HL-60 (cell line): Measurements from ENCODE around the gene AOC3.

ENCODE experiments used
- DNase-seq, 2 experiments: peaks; one replicate each; pipeline ENCODE4 v3.0.0-alpha.2; 2010 to 2020; ENCODE audit warnings: low read depth in 1 of 2, low spot score in 1 of 2
- H3K27ac ChIP-seq: fragments of 250-450 bp; sonication (Bioruptor Pico); replicated peaks from 2 replicates; pipeline ENCODE4 v1.5.1; 2020; ENCODE audit warnings: mild to moderate bottlenecking, moderate library complexity
- H3K27me3 ChIP-seq: fragments of 250-450 bp; sonication (Bioruptor Pico); 2 replicates; pipeline ENCODE4 v1.5.1; 2021; ENCODE audit warnings: mild to moderate bottlenecking, moderate library complexity; ENCODE audit not compliant: insufficient read depth, poor library complexity, severe bottlenecking
- H3K4me3 ChIP-seq: replicated peaks from 2 replicates; pipeline ENCODE4 v1.5.1; 2011; ENCODE audit warnings: mild to moderate bottlenecking, control low read depth, low read length; ENCODE audit not compliant: insufficient read depth
- GABPA ChIP-seq: IDR thresholded peaks from 2 replicates; pipeline ENCODE4 v1.6.1; 2012; ENCODE audit warnings: low read depth
- POLR2AphosphoS5 ChIP-seq: IDR thresholded peaks from 2 replicates; pipeline ENCODE4 v1.6.1; 2012; ENCODE audit warnings: low read depth
- SPI1 ChIP-seq: IDR thresholded peaks from 2 replicates; pipeline ENCODE4 v1.6.1; 2012; ENCODE audit warnings: low read depth, mild to moderate bottlenecking, borderline replicate concordance
- TF ChIP-seq, protein P1 (sequence below): IDR thresholded peaks from 2 replicates; pipeline ENCODE4 v1.6.1; 2012; ENCODE audit warnings: low read depth; ENCODE audit not compliant: insufficient replicate concordance
- TF ChIP-seq, protein P2 (sequence below): IDR thresholded peaks from one replicate; pipeline ENCODE4 v1.5.1; 2011; ENCODE audit warnings: low read length, control low read depth, inconsistent platforms; ENCODE audit not compliant: insufficient read depth

The AOC3 gene

DNA sequence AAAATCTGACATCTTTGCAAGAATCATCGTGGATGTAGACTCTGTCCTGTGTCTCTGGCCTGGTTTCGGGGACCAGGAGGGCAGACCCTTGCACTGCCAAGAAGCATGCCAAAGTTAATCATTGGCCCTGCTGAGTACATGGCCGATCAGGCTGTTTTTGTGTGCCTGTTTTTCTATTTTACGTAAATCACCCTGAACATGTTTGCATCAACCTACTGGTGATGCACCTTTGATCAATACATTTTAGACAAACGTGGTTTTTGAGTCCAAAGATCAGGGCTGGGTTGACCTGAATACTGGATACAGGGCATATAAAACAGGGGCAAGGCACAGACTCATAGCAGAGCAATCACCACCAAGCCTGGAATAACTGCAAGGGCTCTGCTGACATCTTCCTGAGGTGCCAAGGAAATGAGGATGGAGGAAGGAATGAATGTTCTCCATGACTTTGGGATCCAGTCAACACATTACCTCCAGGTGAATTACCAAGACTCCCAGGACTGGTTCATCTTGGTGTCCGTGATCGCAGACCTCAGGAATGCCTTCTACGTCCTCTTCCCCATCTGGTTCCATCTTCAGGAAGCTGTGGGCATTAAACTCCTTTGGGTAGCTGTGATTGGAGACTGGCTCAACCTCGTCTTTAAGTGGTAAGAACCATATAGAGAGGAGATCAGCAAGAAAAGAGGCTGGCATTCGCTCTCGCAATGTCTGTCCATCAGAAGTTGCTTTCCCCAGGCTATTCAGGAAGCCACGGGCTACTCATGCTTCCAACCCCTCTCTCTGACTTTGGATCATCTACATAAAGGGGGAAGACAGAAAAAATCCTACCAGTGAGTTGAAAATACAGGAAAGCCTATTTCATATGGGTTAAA lies 49.7 kb downstream of the AOC3 start, which contains the start of gene G6PC1:
Gene G6PC1, plus strand, starts transcription at position 340 of the 872 bp plus-strand sequence. Its CDS starts 78 bp downstream, at position 418.
- DNase-seq, result no peak
- Histone ChIP-seq H3K4me3 (no peak within 1 kb of the TSS), H3K27ac (no peak within 1 kb of the TSS), H3K27me3 (no peaks in the 10 kb centered on the region)
- TF ChIP-seq, protein P1, sequence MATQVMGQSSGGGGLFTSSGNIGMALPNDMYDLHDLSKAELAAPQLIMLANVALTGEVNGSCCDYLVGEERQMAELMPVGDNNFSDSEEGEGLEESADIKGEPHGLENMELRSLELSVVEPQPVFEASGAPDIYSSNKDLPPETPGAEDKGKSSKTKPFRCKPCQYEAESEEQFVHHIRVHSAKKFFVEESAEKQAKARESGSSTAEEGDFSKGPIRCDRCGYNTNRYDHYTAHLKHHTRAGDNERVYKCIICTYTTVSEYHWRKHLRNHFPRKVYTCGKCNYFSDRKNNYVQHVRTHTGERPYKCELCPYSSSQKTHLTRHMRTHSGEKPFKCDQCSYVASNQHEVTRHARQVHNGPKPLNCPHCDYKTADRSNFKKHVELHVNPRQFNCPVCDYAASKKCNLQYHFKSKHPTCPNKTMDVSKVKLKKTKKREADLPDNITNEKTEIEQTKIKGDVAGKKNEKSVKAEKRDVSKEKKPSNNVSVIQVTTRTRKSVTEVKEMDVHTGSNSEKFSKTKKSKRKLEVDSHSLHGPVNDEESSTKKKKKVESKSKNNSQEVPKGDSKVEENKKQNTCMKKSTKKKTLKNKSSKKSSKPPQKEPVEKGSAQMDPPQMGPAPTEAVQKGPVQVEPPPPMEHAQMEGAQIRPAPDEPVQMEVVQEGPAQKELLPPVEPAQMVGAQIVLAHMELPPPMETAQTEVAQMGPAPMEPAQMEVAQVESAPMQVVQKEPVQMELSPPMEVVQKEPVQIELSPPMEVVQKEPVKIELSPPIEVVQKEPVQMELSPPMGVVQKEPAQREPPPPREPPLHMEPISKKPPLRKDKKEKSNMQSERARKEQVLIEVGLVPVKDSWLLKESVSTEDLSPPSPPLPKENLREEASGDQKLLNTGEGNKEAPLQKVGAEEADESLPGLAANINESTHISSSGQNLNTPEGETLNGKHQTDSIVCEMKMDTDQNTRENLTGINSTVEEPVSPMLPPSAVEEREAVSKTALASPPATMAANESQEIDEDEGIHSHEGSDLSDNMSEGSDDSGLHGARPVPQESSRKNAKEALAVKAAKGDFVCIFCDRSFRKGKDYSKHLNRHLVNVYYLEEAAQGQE, result no peak
- TF ChIP-seq GABPA (no peak), SPI1 (no peak), POLR2AphosphoS5 (no peak)
- TF ChIP-seq, protein P2, sequence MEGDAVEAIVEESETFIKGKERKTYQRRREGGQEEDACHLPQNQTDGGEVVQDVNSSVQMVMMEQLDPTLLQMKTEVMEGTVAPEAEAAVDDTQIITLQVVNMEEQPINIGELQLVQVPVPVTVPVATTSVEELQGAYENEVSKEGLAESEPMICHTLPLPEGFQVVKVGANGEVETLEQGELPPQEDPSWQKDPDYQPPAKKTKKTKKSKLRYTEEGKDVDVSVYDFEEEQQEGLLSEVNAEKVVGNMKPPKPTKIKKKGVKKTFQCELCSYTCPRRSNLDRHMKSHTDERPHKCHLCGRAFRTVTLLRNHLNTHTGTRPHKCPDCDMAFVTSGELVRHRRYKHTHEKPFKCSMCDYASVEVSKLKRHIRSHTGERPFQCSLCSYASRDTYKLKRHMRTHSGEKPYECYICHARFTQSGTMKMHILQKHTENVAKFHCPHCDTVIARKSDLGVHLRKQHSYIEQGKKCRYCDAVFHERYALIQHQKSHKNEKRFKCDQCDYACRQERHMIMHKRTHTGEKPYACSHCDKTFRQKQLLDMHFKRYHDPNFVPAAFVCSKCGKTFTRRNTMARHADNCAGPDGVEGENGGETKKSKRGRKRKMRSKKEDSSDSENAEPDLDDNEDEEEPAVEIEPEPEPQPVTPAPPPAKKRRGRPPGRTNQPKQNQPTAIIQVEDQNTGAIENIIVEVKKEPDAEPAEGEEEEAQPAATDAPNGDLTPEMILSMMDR, result no peak

DNA sequence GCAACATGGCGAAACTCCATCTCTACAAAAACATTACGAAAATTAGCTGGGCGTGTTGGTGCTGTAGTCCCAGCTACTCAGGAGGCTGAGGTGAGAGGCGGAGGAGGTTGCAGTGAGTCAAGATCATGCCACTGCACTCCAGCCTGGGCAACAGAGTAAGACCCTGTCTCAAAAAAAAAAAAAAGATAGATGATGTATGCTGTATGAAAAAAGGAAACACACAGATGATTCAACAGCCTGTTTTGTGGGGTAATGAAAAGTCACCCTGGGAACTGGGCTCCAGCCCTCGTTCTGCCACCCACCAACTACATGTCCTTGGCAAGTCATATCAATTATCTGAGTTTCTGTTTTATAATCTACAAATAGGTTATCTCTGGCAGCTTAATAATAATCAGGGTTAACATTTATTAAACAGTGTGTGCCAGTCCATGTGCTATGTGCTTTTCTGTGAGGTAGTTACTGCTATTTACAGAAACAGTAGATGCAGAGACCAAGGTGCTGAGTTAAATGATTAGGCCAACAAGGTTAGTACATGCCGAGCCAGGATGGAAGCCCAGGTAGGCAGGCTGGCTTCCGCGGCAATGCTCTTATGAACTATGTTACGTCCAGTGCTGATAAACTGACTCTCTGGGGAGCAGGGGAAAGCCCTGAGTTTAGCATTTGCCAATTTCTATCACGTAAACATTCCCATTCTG lies 50.7 kb downstream of the AOC3 start:
- Histone ChIP-seq H3K27ac (no peak overlapping the region), H3K4me3 (no peak overlapping the region), H3K27me3 (no peaks in the 10 kb centered on the region)
- TF ChIP-seq GABPA (no peak), POLR2AphosphoS5 (no peak), SPI1 (no peak)
- TF ChIP-seq, protein P1, result no peak
- TF ChIP-seq, protein P2, result no peak
- DNase-seq, result no peak

DNA sequence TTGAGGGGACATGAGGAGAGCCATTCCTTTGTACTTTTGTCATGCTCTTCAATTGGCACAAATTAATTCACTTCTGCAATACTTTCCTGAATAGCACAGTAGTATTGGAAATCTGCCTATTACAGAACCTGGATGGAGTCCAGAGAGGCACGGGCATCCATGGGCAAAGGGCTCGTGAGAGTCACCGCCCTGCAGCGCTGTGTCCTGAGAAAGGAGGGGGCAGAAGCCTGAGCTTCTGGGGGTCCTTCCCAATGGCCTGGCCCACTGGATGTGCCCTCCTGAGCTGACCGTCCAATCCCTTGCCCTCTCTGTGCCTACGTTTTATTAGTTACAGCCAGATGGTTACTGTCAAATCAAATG lies 53.1 kb downstream of the AOC3 start:
- TF ChIP-seq SPI1, result no peak
- no peak for TF ChIP-seq GABPA
- TF ChIP-seq, protein P1, result no peak
- TF ChIP-seq, protein P2, result no peak
- no peak for TF ChIP-seq POLR2AphosphoS5
- Histone ChIP-seq H3K4me3 (no peak overlapping the region), H3K27ac (no peak overlapping the region), H3K27me3 (no peaks in the 10 kb centered on the region)
- DNase-seq, result no peak
